Right renal cortex interstitium (tissue), 3 donors: ENCODE measurements around the gene CLDN22. TPM values are rescaled to one million over a fixed set of nuclear protein-coding genes. Genes with fewer than 3 reads are reported as not detected.
"Not testable (repeated sequence)": the region's sequence is repeated elsewhere in the genome, so short reads cannot be mapped to it uniquely, and the experiment has no call there.

Source experiments
- DNase-seq, 3 donors: peaks; one replicate each; pipeline ENCODE4 v3.0.0-alpha.2; 2013; ENCODE audit warnings: low read depth in 3 of 3, low spot score in 2 of 3
- polyA plus RNA-seq, 3 donors: library from polyadenylated mRNA; unstranded; fragments of 120-200 nt; gene quantifications; one replicate each; pipeline ENCODE4 v1.2.1, GENCODE V29; 2013; ENCODE audit not compliant: insufficient read length in 3 of 3

Gene CLDN22
- polyA plus RNA-seq, 3 donors: 0.74 to 1.0 (median 0.86) TPM

DNA sequence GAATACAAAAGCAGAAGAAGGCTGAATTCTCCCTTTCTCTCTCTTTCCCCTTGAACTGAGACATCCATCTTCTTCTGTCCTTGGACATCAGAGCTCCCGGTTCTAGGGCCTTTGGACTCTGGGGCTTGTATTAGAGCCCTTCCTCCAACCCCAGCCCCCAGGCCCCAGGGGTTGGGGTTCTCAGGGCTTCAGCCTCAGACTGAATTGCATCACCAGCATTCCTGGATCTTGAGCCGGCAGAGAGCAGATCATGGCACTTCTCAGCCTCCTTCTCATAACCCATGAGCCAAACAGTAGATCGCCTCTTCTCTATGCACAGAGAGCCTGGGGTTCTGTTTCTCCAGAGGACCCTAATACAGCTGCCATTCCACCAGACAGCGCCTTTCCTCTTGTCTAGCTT is 27.5 kb upstream of the CLDN22 start:
- DNase-seq: no peak

DNA sequence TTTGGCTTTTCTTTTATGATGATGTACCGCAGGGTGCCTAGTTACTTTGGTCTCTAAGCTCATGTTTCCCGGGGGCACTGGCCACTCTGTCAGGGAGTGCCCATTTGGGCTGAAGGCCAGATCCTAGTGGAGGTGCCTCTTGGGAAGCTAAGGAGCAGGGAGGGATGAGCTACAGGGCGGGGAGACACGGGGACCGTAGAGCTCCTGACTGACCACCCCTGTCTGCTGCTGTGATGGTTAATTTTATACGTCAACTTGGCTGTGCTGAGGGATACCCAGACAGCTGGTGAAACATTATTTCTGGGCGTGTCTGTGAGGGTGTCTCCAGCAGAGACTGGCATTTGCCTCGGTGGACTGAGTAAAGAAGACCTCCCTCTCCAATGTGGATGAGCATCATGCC is 27.1 kb upstream of the CLDN22 start:
- no peak for DNase-seq

DNA sequence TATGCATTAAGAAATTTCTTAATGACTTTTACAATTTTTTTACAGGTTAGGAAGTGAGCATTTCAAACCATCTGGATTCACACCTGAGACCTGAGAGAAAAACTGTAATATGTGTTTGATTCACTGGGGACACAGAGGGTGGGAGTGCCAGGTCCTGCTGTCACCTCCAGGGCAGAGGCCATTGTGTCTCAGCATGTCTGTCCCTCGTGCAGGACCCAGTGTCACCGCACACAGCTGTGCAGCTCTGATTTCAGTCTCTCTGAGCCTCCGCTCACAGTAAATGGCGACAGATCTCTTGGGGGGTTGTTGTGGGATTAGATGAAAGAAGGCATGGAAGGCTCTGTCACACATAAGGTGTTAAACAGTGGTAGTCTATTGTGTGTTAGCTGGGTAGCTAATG is 25.2 kb upstream of the CLDN22 start:
- DNase-seq: no peak

DNA sequence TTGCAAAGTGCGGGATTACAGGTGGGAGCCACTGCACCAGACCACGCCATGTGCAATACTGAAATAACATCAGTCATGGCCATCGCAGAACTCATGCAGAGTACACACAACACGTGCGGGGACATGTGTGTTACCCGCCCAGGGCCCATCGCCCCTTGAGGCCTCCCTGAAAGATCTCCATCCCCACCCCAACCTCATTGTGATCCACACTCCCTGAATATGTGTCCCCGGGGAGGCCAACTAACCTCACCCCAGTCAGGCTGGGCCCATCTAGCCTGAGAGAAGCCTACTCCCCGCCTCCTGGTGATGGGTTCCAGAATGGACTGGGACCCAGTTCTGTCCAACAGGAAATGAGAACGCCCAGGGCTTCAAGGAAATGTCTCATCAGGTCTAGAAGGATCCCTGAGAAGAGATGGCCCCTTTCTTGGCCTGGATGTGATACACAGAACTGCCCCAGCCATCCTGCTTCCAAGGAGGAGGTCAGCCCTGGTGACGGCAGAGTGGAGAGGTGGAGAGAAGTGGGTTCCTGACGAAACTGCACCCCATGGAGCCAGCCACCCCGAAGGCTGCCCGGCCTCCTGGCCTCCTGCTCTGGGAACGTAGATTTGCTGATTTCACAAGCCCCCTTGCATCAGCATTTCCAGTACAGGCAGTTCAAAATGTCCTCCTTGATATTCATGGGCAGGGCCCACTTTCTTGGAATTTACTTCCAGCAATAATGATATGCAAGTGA is 24.6 kb upstream of the CLDN22 start:
- no peak for DNase-seq

DNA sequence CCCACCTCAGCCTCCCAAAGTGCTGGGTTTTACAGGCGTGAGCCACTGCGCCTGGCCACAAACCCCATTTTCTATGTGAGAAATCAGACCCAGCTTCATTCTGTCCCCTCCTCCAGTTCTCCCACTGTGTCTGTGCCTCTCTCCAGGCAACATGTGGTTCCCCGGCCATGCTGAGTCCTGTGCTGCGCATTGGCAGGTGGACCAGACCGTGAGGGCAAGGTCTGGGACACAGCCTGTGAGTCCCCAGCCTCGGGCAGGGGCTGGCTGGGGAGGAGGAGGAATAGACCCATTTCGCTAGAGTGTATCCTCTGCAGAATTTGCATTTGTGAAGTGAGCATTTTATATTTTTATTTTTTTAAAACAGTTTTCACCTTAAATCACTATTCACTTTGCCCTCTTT is 23.7 kb upstream of the CLDN22 start:
- no peak for DNase-seq

DNA sequence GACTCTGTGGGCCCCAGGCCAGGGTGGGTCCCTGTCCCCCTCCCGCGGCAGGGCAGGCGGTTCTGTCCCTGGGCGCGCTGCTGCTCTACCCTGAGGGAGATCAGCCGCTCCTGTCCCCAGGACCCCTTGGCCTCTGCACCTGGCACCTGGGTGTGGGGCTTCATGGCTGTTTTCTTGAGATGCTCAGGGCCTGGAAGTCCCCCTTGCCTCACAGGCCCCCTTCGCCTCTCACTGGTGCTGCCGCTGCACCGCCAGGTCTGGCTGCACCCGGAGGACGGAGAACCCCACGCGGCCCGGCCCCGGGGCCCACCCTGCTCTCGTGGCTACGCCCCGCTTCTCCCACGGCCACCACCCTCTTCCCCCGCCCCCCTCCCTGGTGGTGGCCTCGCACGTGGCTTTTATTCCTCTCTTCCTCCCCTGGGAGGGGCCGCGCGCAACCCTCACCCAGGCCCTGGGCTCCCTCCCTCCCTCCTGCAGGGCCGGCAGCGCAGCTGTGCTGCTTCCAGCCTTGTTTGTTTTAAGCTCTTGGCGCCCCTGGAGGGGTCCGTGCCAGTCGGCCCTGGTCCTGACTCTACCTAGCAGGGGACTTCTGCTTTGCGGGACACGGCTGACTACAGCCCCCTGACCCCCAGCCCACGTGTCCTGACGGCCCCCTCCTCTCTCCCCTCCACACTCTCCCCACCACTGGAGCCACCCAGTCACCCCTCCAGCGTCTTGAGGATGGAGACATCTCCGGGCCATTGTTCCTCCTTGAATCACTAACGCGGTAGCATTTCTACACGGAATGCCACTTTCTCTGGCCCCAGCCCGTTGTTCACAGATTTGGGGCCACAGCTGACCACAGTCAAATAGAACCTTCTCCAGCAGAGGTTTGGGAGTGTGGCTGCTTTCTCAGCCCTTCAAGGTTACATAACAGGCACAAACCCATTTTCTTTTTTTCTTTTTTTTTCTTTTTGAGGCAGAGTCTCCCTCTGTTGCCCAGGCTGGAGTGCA is 22.8 kb upstream of the CLDN22 start:
- DNase-seq: no peak

DNA sequence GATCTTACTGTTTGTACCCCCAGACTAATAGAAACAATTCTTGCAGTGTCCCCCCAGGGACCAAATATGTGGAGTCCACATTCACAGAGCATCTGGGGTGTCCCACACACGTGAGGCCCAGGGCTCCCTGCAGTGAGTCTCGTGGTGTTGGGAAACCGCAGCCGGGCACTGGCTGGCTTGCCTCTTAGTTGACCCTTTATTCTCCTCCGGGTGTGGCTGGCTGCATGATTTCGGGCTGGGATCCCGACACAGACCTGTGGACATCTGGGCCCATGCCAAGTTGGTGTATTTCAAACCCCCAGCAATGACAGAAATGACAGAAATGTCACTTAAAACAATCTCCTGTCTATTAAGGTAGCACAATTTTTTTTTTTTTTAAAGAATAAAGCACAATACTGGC is 17.8 kb upstream of the CLDN22 start:
- no peak for DNase-seq

DNA sequence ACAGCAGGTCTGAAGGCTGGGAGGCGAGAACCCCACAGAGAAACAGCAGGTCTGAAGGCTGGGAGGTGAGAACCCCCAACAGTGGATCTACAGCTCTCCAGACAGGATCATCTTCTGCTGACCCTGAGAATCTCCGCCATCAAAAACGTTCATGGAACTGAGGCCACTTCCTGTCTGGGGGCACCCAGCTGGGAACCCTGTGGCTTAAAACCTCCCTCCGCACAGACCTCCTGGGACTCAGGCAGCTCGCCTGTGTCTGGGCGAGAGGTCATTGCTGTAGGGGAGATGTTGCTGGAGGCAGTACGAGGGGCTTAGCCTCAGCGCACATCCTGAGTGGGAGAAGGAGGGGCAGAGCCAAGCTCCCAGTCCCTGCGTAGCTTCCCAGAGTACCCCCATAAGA is 17.3 kb upstream of the CLDN22 start:
- no peak for DNase-seq

DNA sequence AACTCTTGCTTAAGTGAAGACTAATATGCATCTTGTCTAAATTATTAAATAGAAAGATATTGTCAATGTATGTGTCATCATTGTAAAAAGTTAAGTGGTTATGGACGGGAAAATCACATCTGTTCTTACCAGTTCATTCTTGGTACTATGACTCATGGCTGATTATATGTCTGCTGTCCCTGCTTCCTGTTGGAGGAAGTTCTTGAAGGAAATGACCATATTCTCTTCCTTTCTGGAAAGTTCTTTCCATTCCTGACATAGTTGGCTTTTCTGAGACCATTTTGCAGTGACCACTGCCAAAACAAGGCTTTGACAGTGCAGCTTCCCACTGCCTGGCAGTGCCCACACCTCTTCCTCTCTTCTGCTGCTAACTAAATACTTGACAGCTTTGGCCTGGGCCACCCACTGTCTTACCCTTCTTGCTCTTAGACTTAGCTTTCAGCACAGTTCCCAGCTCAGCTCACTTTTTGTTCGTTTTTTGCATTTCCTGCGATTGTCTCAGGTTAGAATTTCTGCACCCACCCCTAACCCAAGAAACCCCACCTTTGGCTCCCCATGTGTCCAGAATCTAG is 15.4 kb upstream of the CLDN22 start:
- no peak for DNase-seq

DNA sequence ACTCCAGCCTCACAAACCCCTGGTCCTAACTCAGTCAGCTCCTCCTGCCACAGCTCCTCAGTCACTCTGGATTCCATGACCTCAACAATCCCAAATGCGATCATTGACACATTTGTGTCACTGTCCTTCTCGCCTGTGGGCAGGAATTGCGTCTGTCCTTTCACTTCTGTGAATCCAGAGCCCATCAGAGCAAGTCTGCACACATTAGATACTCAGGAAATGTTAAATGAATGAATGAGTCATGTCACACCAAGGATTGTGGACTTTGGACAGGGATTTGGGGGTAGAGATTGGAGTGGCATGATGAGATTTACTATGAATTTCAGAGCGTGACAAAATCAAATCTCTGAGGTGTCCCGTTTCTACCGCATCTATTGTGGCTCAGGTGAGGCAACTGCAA is 13.9 kb upstream of the CLDN22 start:
- DNase-seq: no peak

DNA sequence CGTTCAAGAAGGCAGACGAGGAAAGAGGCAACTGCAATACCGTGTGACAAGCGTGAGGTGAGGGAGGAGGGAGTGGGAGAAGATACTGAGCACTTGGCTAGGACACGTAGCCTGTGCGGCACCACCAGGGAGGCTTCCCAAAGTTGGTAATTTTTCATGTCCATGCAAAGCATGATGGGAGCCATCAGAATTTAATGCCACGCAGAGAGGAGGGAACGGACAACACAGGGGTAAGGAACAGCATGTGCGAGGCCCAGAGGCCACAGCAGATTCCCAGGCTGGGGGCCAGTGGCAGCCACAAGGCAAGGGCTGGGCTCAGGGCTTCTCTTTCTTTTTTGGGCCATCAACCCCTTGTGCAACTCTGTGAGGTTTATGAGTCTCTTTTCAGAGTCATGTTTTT is 13.1 kb upstream of the CLDN22 start:
- no peak for DNase-seq

DNA sequence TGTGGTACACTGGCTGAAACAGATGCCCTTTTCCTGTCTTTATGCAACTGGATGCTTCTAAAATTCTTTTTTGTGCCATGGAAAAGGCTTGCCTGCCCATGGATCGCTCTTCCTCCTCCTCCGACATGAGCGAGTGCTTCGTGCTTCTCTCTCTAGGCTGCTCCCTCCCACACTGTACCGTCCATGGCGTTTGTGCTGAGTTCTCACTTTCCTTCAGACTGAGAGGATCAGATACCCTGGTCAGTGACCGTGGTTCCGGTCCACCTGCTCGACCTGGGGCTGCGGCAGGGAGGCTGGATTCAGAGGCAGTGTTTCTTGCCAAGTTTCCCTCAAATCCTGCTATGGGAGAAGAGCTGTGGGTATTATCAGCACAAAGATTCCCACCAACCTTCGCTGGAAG is 12.4 kb upstream of the CLDN22 start:
- DNase-seq: no peak

DNA sequence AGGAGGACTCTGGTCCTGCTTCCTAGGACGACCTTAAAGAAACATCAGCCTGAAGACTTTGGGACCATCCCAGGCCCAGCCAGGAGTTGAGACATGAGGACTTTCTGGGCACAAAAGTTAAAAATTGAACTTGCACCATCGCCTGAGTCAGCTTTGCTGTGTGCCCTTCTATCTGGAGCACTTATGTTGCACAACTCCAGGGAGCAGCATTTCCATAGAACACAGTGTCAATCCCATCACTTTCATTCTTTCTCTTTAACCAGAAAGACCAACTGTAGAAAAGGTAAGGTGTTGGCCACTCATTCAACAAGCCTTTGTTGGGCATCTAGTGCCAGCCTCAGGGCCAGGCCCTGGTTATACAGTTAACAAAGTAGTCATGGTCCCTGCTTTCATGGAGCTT is 10.8 kb upstream of the CLDN22 start:
- no peak for DNase-seq

DNA sequence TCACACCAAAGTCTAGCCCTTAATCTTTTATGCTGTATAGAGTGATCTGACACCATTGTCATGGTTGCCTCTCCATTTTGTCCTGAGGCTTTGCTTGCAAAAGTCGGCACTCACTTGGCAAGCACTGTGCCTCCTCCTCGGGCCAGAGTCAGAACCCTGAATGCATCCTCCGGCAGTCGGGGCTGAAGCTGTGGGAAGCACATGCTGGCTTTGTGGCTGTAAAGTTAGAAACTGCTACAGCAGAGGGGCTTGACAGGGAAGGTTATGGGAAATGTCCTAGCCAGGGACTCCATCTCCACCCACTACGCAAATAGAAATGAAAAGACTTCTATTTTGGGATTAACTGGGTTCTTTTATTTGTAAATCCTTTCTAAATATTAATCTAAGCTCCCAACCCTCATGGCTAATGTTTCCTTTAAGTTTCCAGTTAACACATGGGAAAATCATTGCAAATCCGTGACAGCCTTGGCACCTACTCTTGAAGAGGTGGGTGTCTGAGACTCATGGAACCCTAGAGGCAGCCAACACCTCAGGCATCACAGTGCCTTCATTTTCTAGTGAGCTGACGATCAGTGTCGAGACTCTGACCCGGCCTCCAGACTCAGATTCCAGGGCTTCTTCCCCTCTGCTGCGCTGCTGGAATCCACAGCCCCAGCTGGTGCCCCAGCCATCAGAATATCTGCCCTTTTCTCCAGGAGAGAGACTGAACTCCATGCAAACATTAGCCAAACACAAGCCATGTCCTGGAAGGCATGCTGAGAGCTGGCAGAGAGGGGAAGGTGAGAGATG is 10.1 kb upstream of the CLDN22 start:
- DNase-seq: no peak

DNA sequence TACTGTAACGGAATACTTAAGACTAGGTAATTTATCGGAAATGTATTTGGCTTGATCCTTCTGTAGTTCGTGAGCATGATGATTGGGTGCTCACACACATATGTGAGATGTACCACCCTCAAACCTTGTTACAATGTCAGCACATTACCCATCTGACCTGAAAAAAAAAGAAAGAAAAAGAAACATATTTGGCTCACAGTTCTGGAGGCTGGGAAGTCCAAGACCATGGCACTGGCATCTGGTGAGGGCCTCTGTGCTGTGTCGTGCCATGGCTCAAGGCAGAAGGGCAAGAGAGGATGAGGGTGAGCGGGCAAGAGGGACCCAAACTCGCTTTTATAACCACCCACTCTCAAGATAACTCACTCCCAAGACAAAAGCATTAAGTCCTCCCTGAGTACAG is 9.2 kb upstream of the CLDN22 start:
- DNase-seq: no peak

DNA sequence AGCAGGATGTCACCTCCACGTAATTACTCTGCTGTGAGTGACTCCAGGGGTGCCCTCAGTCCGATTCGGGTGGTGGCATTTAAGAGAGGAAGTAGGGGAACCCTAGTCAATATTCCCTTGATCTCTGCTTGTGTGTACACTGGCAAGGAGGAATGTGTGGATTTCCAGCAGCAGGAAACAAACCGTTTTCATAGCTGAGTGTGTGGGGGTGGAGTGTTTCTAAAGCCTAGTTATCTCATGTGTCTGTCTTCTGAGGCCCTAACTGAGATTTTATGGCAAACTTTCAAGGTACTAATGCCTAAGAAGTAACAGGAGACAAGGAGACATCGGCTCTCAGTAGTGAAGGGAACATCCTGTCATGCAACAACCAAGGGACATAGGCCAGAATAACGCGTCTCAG is 8.8 kb upstream of the CLDN22 start:
- DNase-seq: no peak

DNA sequence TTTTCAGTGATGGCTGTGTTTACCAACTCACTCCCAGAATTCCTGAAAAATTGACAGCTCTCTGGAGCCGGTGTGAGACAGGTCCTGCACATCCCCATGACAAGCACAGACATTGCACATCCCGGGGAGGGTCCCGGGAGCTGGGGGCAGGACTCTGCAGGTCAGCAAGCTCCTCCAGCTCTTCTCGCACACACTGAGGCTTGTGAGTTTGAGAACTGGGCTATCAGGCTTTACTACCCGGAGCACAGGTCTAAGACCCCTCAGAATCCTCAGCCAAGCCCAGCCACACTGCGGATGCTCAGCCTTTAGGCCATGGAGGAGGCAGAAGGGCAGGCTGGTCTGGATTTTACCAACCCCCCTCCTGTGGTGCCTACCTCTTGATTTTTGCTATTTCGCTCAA is 7.8 kb upstream of the CLDN22 start:
- no peak for DNase-seq

DNA sequence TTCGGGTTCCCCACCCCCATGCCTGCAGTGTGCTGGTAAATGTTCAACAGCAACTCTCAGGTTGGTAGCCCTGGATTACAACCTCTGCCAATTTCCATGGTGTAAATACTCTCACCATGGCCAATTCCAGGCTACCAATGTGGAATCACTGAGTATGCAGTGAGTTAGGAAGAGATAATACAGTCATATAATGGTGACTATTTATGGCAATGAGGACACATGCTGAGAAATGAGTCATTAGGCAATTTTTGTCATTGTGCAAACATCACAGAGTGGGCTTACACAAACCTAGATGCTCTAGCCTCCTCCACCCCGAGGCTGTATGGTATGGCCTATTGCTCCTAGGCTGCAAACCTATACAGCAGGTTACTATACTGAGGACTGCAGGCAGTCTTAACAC is 6.8 kb upstream of the CLDN22 start:
- DNase-seq: no peak

DNA sequence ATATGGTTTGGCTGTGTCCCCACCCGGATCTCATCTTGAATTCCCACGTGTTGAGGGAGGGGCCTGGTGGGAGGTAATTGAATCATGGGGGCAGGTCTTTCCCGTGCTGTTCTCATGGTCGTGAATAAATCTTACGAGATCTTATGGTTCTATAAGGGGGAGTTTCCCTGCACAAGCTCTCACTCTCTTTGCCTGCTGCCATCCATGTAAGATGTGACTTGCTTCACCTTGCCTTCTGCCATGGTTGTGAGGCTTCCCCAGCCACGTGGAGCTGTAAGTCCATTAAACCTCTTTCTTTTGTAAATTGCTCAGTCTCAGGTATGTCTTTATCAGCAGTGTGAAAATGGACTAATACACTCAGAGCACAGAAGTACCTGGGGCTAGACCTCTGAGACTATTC is 6.3 kb upstream of the CLDN22 start:
- DNase-seq: not testable (repeated sequence)

DNA sequence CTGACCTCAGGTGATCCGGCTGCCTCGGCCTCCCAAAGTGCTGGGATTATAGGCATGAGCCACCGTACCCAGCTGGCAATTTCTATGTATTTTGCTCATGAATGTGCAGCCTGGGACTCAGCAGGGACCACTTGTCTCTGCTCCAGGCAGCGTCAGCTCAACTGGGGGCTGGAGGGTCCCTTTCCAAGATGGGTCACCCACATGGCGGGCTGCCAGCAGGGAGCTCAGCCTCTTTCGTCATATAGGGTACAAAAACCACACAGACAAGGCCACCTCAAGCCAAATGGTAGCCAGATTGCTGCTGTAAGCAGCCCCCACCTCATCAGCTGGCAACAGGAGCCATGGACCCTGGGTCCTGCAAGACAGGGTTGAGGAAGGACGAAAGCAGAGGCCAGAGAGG is 4.5 kb upstream of the CLDN22 start:
- DNase-seq: no peak

DNA sequence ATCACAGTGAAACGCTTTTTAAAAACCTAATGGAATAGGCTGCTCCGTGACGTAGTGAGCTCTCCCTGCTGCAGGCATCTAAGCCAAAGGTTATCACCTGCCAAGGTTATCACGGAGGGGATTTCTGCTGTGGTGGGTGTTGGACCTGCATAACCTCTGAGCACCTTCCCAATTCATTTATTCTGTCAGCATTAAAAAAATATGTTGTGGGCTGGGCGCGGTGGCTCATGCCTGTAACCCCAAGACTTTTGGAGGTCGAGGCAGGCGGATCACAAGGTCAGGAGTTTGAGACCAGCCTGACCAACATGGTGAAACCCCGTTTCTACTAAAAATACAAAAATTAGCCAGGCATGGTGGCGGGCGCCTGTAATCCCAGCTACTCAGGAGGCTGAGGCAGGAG is 4.0 kb upstream of the CLDN22 start:
- DNase-seq: not testable (repeated sequence)
